Kidney (tissue), 14 donors: ENCODE measurements around the gene MYL11. TPM values are rescaled to one million over a fixed set of nuclear protein-coding genes. Genes with fewer than 3 reads are reported as not detected.

ENCODE experiments used
- DNase-seq, 5 donors: peaks; one replicate each; pipeline ENCODE4 v3.0.0-alpha.2; 2013 to 2020
- FAIRE-seq: peaks from 2 replicates; lab custom pipeline; 2012; peaks lifted over from hg19 to GRCh38; lab: Jason Lieb, UNC
- H3K27ac ChIP-seq, 2 donors: one replicate each; pipeline ENCODE4 v1.7.0; 2013; ENCODE audit warnings: low read depth in 2 of 2, low read length in 2 of 2, inconsistent platforms in 1 of 2
- H3K27me3 ChIP-seq: one replicate; pipeline ENCODE4 v1.7.1; 2013; ENCODE audit warnings: low read length, inconsistent platforms; ENCODE audit not compliant: control insufficient read depth, insufficient read depth
- H3K36me3 ChIP-seq, 3 donors: one replicate each; pipeline versions ENCODE4 v1.7.0 to v1.7.1; 2013; ENCODE audit warnings: low read length in 3 of 3, control low read depth in 1 of 3, inconsistent platforms in 1 of 3; ENCODE audit not compliant: insufficient read depth in 3 of 3, control insufficient read depth in 2 of 3
- H3K4me1 ChIP-seq, 3 donors: one replicate each; pipeline versions ENCODE4 v1.7.0 to v1.7.1; 2013; ENCODE audit warnings: low read length in 3 of 3, inconsistent platforms in 1 of 3, low read depth in 1 of 3; ENCODE audit not compliant: control insufficient read depth in 2 of 3, insufficient read depth in 2 of 3
- H3K4me3 ChIP-seq, 3 donors: one replicate each; pipeline versions ENCODE4 v1.7.0 to v1.8.1; 2013; ENCODE audit warnings: low read length in 3 of 3, control low read depth in 1 of 3, inconsistent platforms in 1 of 3
- H3K9ac ChIP-seq, 3 donors: one replicate each; pipeline versions ENCODE4 v1.7.0 to v1.7.1; 2013; ENCODE audit warnings: low read length in 3 of 3, control low read depth in 1 of 3, inconsistent platforms in 1 of 3
- H3K9me3 ChIP-seq, 3 donors: one replicate each; pipeline versions ENCODE4 v1.7.0 to v1.7.1; 2013; ENCODE audit warnings: low read length in 3 of 3, control low read depth in 1 of 3, inconsistent platforms in 1 of 3; ENCODE audit not compliant: control insufficient read depth in 2 of 3, insufficient read depth in 1 of 3
- CTCF ChIP-seq: IDR thresholded peaks from 3 replicates; pipeline ENCODE4 v1.5.1; 2012; ENCODE audit warnings: mild to moderate bottlenecking, moderate library complexity, borderline replicate concordance; ENCODE audit not compliant: insufficient read depth; ENCODE audit errors: extremely low read depth
- intact Hi-C: fragments of 100-400 bp; cut with DNase I; formaldehyde crosslinking; loops from one replicate; pipeline ENCODE4 v1.11.1; 2022
- polyA plus RNA-seq: library from polyadenylated mRNA; stranded (reverse); fragments of 350-450 nt; fragmentation: Illumina TruSeq; extraction: RNeasy Lipid Tissue Mini Kit (QIAGEN cat#74804); gene quantifications from one replicate; pipeline ENCODE4 v1.2.3, GENCODE V29; 2014; ENCODE audit warnings: low read depth, low replicate concordance; ENCODE audit not compliant: insufficient read depth
- total RNA-seq: library from RNA; stranded (reverse); fragmentation: NEBNext Ultra II Directional; extraction: Animal tissue kit (Norgen Biotek cat#: 25700); gene quantifications from one replicate; pipeline ENCODE4 v1.2.1, GENCODE V29; 2021
- donor health status: control.
- donor health status: control.
- donor health status: control.
- donor health status: control.
- donor health status: control.
- donor health status: DM: yes; HTN: yes; CAD: no.
- donor health status: Normal renal cell carcinoma (clear cell type).

Gene MYL11
- total and polyA plus RNA-seq, 2 donors from 2014 or later, result 2.3 TPM; not detected in 1

GRCh38 chr16:30401768-30402425, 27.3 kb downstream of the MYL11 start:
- FAIRE-seq (no peak), DNase-seq (no peak)
- intact Hi-C loops, result no loop called here
- no peak for TF ChIP-seq CTCF
- H3K9me3 ChIP-seq, result no peaks in the 10 kb centered on the region
- H3K4me3 ChIP-seq, result no peak overlapping the region
- peaks cover 0 to 3% (median 0%) of the 10 kb centered on the region in 3 donors for H3K36me3 ChIP-seq
- H3K27me3 ChIP-seq, result no peaks in the 10 kb centered on the region
- no peak overlapping the region for H3K27ac ChIP-seq
- no peak overlapping the region for H3K9ac ChIP-seq
- peaks cover 0 to 2% (median 0%) of the 10 kb centered on the region in 3 donors for H3K4me1 ChIP-seq

- no peak for FAIRE-seq
- peak overlapping the region; percentile 29 to 81 (median 75) for H3K9ac ChIP-seq
These were observed 32.1 kb downstream of the MYL11 start for GRCh38 chr16:30406795-30407101.

GRCh38 chr16:30407102-30407803, 32.7 kb downstream of the MYL11 start, which contains the start of gene ZNF771:
Gene ZNF771, plus strand, starts transcription at chr16:30407606. Its CDS starts 448 bp downstream, at chr16:30408054.
- Histone ChIP-seq H3K27ac (peak within 1 kb of the TSS; percentile 84 to 88), H3K9ac (peak within 1 kb of the TSS; percentile 42 to 81 (median 75)), H3K4me1 (peaks cover 0 to 15% (median 7%) of the 10 kb centered on the region in 3 donors), H3K4me3 (peak within 1 kb of the TSS; percentile 65 to 85 (median 85)), H3K36me3 (peaks cover 0 to 2% (median 0%) of the 10 kb centered on the region in 3 donors), H3K27me3 (no peaks in the 10 kb centered on the region), H3K9me3 (no peaks in the 10 kb centered on the region)
- no peak for TF ChIP-seq CTCF
- peak; percentile 91 to 98 (median 94) for DNase-seq
- intact Hi-C loops, result no loop called here
- no peak for FAIRE-seq

More at GRCh38 chr16:30406795-30407101, 32.1 kb downstream of the MYL11 start:
- H3K4me1 ChIP-seq, result peaks cover 0 to 12% (median 5%) of the 10 kb centered on the region in 3 donors
- TF ChIP-seq CTCF, result no peak
- H3K36me3 ChIP-seq, result peaks cover 0 to under 1% (median 0%) of the 10 kb centered on the region in 3 donors
- H3K4me3 ChIP-seq, result peak overlapping the region; percentile 65 to 85 (median 85)
- intact Hi-C loops, result no loop called here
- no peaks in the 10 kb centered on the region for H3K9me3 ChIP-seq
- no peak for DNase-seq
- peak overlapping the region in 1 of 2 donors; percentile 84 for H3K27ac ChIP-seq
- no peaks in the 10 kb centered on the region for H3K27me3 ChIP-seq
